Neural cell (in vitro differentiated cells): ENCODE results near the gene TEX261.

Experiments used
- EP300 ChIP-seq: fragments of 450-650 bp; conservative IDR thresholded peaks from 2 replicates; pipeline ENCODE4 v1.6.1; 2014; ENCODE audit warnings: antibody characterized with exemption, mild to moderate bottlenecking, moderate library complexity; ENCODE audit not compliant: poor library complexity, severe bottlenecking
- EZH2 ChIP-seq: fragments of 200-600, 300-800 bp; shearing (Covaris generic), sonication (generic); IDR thresholded peaks from 2 replicates; pipeline ENCODE4 v1.6.1; 2014; ENCODE audit warnings: antibody characterized with exemption, low read length, borderline replicate concordance, mild to moderate bottlenecking; ENCODE audit not compliant: insufficient read depth, poor library complexity, severe bottlenecking
- POLR2AphosphoS5 ChIP-seq: IDR thresholded peaks from 2 replicates; pipeline ENCODE4 v1.6.1; 2012
- RAD21 ChIP-seq: fragments of 450-650 bp; conservative IDR thresholded peaks from 2 replicates; pipeline ENCODE4 v1.6.1; 2014; ENCODE audit warnings: antibody characterized with exemption, mild to moderate bottlenecking, moderate library complexity
- TAF1 ChIP-seq: IDR thresholded peaks from 2 replicates; pipeline ENCODE4 v1.6.1; 2012; ENCODE audit warnings: low read depth
- TF ChIP-seq, protein P1 (sequence below): fragments of 450-650 bp; IDR thresholded peaks from 2 replicates; pipeline ENCODE4 v1.5.1; 2014; ENCODE audit warnings: antibody characterized with exemption, mild to moderate bottlenecking, moderate library complexity; ENCODE audit not compliant: poor library complexity, severe bottlenecking
- TF ChIP-seq, protein P2 (sequence below): IDR thresholded peaks from 2 replicates; pipeline ENCODE4 v1.6.1; 2012; ENCODE audit warnings: borderline replicate concordance

DNA sequence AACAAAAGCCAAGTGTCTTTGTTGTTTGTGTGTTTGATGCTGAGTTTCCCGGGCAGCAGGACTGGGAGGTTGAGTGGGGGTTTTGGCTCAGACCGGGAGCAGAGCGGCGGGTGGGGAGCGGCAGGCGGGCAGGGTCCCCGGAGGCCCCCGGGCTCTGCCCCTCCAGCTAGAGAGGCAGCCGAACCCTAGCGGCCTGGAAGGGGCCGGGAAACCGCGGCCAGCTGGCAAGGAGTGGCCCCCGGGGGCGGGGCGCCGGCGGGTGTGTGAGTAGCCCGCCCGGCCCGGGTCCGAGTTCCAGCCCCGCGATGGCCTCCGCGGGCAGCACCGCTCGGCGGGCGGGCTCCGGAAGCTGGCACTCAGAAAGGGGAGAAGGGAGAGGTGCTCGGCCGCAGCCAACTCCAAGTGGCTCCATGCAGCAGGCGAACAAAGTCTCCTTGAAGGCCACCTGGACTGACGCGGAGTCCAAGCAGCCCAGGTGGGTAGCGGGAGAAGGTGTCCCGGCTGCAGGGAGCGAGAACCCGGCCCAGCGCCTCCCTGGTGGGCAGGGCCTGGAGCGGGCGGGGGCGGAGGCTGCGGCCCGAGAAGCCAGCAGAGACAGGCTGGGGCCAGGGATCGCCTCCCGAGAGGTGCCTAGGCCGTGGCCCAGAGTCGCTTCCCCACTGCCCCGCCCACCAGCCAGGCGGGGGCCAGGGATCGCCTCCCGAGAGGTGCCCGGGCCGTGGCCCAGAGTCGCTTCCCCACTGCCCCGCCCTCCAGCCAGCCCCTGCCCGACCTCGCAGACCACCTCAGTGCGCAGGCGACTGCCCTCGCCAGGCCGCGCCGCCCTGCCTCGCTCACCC is 16.1 kb downstream of the TEX261 start, which contains the start of gene ANKRD53:
- TF ChIP-seq, protein P1, sequence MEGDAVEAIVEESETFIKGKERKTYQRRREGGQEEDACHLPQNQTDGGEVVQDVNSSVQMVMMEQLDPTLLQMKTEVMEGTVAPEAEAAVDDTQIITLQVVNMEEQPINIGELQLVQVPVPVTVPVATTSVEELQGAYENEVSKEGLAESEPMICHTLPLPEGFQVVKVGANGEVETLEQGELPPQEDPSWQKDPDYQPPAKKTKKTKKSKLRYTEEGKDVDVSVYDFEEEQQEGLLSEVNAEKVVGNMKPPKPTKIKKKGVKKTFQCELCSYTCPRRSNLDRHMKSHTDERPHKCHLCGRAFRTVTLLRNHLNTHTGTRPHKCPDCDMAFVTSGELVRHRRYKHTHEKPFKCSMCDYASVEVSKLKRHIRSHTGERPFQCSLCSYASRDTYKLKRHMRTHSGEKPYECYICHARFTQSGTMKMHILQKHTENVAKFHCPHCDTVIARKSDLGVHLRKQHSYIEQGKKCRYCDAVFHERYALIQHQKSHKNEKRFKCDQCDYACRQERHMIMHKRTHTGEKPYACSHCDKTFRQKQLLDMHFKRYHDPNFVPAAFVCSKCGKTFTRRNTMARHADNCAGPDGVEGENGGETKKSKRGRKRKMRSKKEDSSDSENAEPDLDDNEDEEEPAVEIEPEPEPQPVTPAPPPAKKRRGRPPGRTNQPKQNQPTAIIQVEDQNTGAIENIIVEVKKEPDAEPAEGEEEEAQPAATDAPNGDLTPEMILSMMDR = no peak
- no peak for TF ChIP-seq TAF1
- no peak for TF ChIP-seq POLR2AphosphoS5
- TF ChIP-seq EZH2 = no peak
- TF ChIP-seq EP300 = no peak
- TF ChIP-seq, protein P2, sequence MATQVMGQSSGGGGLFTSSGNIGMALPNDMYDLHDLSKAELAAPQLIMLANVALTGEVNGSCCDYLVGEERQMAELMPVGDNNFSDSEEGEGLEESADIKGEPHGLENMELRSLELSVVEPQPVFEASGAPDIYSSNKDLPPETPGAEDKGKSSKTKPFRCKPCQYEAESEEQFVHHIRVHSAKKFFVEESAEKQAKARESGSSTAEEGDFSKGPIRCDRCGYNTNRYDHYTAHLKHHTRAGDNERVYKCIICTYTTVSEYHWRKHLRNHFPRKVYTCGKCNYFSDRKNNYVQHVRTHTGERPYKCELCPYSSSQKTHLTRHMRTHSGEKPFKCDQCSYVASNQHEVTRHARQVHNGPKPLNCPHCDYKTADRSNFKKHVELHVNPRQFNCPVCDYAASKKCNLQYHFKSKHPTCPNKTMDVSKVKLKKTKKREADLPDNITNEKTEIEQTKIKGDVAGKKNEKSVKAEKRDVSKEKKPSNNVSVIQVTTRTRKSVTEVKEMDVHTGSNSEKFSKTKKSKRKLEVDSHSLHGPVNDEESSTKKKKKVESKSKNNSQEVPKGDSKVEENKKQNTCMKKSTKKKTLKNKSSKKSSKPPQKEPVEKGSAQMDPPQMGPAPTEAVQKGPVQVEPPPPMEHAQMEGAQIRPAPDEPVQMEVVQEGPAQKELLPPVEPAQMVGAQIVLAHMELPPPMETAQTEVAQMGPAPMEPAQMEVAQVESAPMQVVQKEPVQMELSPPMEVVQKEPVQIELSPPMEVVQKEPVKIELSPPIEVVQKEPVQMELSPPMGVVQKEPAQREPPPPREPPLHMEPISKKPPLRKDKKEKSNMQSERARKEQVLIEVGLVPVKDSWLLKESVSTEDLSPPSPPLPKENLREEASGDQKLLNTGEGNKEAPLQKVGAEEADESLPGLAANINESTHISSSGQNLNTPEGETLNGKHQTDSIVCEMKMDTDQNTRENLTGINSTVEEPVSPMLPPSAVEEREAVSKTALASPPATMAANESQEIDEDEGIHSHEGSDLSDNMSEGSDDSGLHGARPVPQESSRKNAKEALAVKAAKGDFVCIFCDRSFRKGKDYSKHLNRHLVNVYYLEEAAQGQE = no peak
- TF ChIP-seq RAD21 = no peak
